OCI-LY7 (cell line): ENCODE results near the gene HDAC4.

Experiments
- EZH2phosphoT487 ChIP-seq: fragments of 200-600 bp; sonication (generic); IDR thresholded peaks from 2 replicates; pipeline ENCODE4 v1.6.1; 2018; ENCODE audit warnings: low read depth, borderline replicate concordance, mild to moderate bottlenecking, mixed run types, antibody characterized with exemption, low read length, moderate library complexity, mixed read lengths
- TF ChIP-seq, protein P1 (sequence below): fragments of 200-600 bp; sonication (generic); conservative IDR thresholded peaks from 2 replicates; pipeline ENCODE4 v1.5.1; 2014; ENCODE audit warnings: mild to moderate bottlenecking, antibody characterized with exemption, low read length, moderate library complexity, mixed read lengths

DNA sequence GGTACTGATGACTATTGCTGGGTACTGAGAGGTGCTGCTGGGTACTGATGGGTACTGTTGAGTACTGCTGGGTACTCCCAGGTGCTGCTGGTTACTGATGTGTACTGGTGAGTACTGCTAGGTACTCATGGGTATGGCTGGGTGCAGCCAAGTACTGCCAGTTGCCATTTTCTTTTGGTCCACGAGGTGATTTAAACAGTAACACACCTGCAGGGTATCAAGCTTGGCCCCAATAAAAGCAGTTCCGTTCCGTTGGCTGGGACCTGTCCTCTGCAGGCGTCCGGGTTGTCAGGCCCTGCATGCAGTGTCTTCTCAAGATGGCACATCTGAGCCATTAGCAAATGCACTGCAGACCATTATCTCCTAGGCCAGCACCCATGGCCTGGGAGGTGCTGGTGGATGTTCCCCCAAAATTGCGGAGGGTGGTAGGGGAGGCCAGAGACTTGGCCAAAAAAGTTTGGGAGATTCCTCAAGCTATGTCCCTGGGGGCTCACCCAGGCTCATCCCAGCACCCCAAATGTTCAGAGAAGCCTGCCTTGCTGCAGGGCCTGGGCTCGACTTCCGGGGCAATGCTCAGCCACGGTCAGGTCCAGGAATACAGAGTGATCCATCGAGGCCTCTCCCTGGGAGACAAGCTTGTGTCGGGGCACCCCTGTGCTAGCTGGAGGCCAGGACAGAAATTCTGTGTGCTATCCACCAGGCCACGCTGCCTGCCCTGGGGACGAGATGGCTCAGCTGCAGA is 387.7 kb downstream of the HDAC4 start:
- TF ChIP-seq, protein P1, sequence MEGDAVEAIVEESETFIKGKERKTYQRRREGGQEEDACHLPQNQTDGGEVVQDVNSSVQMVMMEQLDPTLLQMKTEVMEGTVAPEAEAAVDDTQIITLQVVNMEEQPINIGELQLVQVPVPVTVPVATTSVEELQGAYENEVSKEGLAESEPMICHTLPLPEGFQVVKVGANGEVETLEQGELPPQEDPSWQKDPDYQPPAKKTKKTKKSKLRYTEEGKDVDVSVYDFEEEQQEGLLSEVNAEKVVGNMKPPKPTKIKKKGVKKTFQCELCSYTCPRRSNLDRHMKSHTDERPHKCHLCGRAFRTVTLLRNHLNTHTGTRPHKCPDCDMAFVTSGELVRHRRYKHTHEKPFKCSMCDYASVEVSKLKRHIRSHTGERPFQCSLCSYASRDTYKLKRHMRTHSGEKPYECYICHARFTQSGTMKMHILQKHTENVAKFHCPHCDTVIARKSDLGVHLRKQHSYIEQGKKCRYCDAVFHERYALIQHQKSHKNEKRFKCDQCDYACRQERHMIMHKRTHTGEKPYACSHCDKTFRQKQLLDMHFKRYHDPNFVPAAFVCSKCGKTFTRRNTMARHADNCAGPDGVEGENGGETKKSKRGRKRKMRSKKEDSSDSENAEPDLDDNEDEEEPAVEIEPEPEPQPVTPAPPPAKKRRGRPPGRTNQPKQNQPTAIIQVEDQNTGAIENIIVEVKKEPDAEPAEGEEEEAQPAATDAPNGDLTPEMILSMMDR: no peak
- TF ChIP-seq EZH2phosphoT487: no peak
